Esophagus muscularis mucosa (tissue), 4 donors: ENCODE data around the gene HABP2.

Experiments
- CTCF ChIP-seq, 3 experiments: fragments of 200-600 bp in 2 of 3; fragments of 450-650 bp in 1 of 3; sonication (generic) in 2 of 3; IDR thresholded peaks; one replicate each; pipeline ENCODE4 v1.5.1; 2017 to 2019; ENCODE audit warnings: antibody characterized with exemption in 3 of 3, mild to moderate bottlenecking in 2 of 3, moderate library complexity in 1 of 3
- EP300 ChIP-seq: sonication (generic); formaldehyde crosslinking; IDR thresholded peaks from one replicate; pipeline ENCODE4 v1.6.1; 2017; ENCODE audit warnings: antibody characterized with exemption
- POLR2A ChIP-seq: fragments of 450-650 bp; IDR thresholded peaks from one replicate; pipeline ENCODE4 v1.6.1; 2017; ENCODE audit warnings: antibody characterized with exemption, moderate library complexity, mild to moderate bottlenecking, low read depth
- POLR2AphosphoS5 ChIP-seq, 2 donors: sonication (generic); formaldehyde crosslinking; IDR thresholded peaks; one replicate each; pipeline ENCODE4 v1.6.1; 2017; ENCODE audit warnings: antibody characterized with exemption in 2 of 2

GRCh38 chr10:113539789-113540188 is 13.1 kb upstream of the HABP2 start:
- no peak for TF ChIP-seq CTCF (IDR thresholded peaks at IDR 0.05)
- TF ChIP-seq POLR2AphosphoS5 (IDR thresholded peaks at IDR 0.05), result no peak
- TF ChIP-seq POLR2A, result no peak
- no peak for TF ChIP-seq EP300
